Chondrocyte (in vitro differentiated cells): ENCODE data around the gene CYP4F3. TPM values are rescaled to one million over a fixed set of nuclear protein-coding genes. Genes with fewer than 3 reads are reported as not detected.

Source experiments
- DNase-seq: peaks from one replicate; pipeline ENCODE4 v3.0.0; 2021; ENCODE audit warnings: mixed read lengths, low spot score
- H3K27ac Mint-ChIP-seq: one replicate; pipeline ENCODE4 v1.8.0; 2021; ENCODE audit warnings: mild to moderate bottlenecking, moderate library complexity, mixed read lengths; ENCODE audit not compliant: unreplicated experiment
- H3K27me3 Mint-ChIP-seq: 2 replicates; pipeline ENCODE4 v1.8.0; 2021; ENCODE audit warnings: low read depth, mixed read lengths
- H3K36me3 Mint-ChIP-seq: 2 replicates; pipeline ENCODE4 v1.8.0; 2021; ENCODE audit warnings: low read depth, mixed read lengths
- H3K4me1 Mint-ChIP-seq: 2 replicates; pipeline ENCODE4 v1.8.0; 2021; ENCODE audit warnings: low read depth, mild to moderate bottlenecking, mixed read lengths
- H3K4me3 Mint-ChIP-seq: one replicate; pipeline ENCODE4 v1.8.0; 2021; ENCODE audit warnings: mild to moderate bottlenecking, moderate library complexity, mixed read lengths; ENCODE audit not compliant: unreplicated experiment
- H3K9me3 Mint-ChIP-seq: 2 replicates; pipeline ENCODE4 v1.8.0; 2021; ENCODE audit warnings: low read depth, mixed read lengths
- total RNA-seq: library from RNA; stranded (reverse); gene quantifications from 3 replicates; pipeline ENCODE4 v1.2.1, GENCODE V29; 2021
- TF ChIP-seq, protein P1 (sequence below): fragments of 200-600 bp; sonication (generic); IDR thresholded peaks from 2 replicates; pipeline ENCODE4 v1.5.0; 2021; ENCODE audit warnings: antibody characterized with exemption, mild to moderate bottlenecking, moderate library complexity

CYP4F3 gene
- total RNA-seq, 1 donor from 2014 or later, result not detected

DNA sequence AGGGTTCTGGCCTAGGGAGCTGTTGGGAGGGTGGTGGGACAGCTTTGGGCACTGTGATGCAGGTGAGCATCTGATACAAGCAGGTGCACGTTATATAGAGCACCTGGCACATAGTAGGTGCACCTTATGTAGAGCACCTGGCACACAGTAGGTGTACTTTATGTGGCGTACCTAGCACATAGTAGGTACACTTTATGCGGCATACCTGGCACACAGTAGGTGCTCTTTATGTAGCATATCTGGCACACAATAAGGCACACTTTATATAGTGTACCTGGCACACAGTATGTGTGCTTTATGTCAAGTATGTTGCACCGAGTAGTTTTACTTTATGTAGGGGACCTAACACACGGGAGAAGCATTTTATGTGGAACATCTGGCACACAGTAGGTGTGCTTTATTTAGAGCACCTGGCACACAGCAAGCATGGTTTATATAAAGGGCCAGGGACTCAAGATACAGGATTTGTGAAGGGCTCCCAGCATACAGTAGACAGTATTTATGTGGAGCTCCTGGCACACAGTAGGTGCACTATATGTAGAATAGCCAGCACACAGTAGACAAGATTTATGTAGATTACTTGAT is 30.6 kb downstream of the CYP4F3 start:
- Mint-ChIP-seq H3K36me3 (no peaks in the 10 kb centered on the region), H3K4me1 (no peaks in the 10 kb centered on the region), H3K27me3 (no peaks in the 10 kb centered on the region), H3K9me3 (peaks cover 6% of the 10 kb centered on the region), H3K4me3 (no peak overlapping the region), H3K27ac (no peak overlapping the region)
- DNase-seq, result no peak
- TF ChIP-seq, protein P1, sequence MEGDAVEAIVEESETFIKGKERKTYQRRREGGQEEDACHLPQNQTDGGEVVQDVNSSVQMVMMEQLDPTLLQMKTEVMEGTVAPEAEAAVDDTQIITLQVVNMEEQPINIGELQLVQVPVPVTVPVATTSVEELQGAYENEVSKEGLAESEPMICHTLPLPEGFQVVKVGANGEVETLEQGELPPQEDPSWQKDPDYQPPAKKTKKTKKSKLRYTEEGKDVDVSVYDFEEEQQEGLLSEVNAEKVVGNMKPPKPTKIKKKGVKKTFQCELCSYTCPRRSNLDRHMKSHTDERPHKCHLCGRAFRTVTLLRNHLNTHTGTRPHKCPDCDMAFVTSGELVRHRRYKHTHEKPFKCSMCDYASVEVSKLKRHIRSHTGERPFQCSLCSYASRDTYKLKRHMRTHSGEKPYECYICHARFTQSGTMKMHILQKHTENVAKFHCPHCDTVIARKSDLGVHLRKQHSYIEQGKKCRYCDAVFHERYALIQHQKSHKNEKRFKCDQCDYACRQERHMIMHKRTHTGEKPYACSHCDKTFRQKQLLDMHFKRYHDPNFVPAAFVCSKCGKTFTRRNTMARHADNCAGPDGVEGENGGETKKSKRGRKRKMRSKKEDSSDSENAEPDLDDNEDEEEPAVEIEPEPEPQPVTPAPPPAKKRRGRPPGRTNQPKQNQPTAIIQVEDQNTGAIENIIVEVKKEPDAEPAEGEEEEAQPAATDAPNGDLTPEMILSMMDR, result no peak

DNA sequence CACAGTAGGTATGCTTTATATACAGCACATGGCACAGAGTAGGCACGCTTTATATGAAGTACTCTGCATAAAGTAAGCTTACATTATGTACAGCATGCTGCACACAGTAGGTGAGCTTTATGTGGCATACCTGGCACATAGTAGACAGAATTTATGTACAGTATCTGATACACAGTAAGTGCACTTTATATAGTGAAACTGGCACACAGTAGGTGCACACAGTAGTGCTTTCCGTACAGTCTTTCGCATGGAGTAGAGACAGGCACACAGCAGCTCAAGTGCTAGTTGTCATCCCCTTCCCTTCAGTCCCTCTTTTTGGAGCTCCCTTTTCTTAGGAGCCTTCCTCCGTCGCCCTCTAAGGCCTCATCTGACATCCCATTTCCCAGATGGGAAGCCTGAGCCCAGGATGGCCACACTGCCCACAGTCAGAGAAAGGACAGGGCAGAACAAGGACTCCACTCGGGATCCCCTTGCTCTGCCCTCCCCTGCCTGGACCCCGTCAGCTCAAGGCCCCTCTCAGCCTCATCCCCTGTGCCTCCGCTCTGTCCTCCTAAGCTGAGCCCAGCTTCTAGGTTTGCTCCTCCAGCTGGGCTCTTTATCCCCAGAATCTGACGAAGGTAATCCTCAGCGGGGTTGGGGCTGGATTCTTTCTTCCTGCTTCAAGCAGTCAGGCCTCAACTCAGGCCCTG is 31.3 kb downstream of the CYP4F3 start:
- Mint-ChIP-seq H3K36me3 (no peaks in the 10 kb centered on the region), H3K27me3 (no peaks in the 10 kb centered on the region), H3K27ac (no peak overlapping the region), H3K4me1 (no peaks in the 10 kb centered on the region), H3K4me3 (no peak overlapping the region), H3K9me3 (peaks cover 6% of the 10 kb centered on the region)
- no peak for DNase-seq
- TF ChIP-seq, protein P1, result no peak

DNA sequence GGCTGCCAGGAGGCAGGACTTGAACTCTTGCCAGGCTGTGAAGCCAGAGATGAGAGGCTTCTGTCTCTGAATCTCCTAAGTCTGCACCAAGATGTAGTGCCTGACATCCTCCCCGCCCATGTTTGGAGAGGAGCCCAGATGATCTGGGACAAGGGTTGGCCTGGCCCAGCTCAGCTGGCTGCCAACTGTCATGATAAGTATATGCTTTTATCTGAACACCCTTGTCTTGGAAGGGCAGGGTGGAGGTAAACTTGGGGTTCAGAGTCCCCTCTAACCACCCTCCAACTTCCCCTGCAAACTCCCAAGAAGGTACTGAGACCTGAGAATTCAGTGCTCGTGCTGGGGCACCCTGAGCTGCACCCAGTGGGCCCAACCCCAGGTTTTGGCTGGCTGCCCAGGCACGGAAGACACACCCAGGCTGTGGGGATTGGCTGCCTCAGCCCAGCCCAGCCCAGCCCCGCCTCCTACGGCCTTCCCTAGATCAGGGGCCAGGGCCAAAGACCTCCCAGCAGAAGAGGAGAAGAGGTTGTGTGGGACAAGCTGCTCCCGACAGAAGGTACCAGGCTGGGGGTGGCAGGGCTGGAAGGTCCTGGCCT is 32.0 kb downstream of the CYP4F3 start, which contains the start of gene CYP4F12:
Gene CYP4F12, plus strand, starts transcription at position 508 of the 596 bp plus-strand sequence. CDS start 443 bp downstream, outside the sequence.
- TF ChIP-seq, protein P1, result no peak
- Mint-ChIP-seq H3K4me3 (no peak within 1 kb of the TSS), H3K4me1 (no peaks in the 10 kb centered on the region), H3K36me3 (no peaks in the 10 kb centered on the region), H3K9me3 (peaks cover 6% of the 10 kb centered on the region), H3K27me3 (no peaks in the 10 kb centered on the region), H3K27ac (no peak within 1 kb of the TSS)
- DNase-seq, result no peak

DNA sequence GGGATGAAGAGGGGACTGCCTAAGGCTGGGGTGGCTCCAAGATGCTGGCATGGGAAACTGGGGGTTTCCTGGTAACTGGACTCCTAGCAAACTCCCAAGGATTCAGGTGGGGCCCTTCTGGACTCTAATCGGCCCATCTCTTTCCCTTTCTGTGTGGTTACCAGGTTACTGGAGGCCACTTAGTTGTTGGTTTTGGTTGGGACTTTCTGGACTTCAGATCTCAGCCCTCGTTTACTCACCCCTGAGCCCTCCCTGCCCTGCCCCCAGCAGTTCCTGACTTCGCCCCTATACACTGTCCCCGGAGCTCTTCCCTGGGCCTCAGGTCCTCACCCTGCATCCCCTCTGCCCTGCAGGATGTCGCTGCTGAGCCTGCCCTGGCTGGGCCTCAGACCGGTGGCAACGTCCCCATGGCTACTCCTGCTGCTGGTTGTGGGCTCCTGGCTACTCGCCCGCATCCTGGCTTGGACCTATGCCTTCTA is 32.5 kb downstream of the CYP4F3 start:
- Mint-ChIP-seq H3K4me3 (no peak overlapping the region), H3K27me3 (no peaks in the 10 kb centered on the region), H3K9me3 (peaks cover 10% of the 10 kb centered on the region), H3K27ac (no peak overlapping the region), H3K36me3 (no peaks in the 10 kb centered on the region), H3K4me1 (no peaks in the 10 kb centered on the region)
- TF ChIP-seq, protein P1, result no peak
- no peak for DNase-seq

DNA sequence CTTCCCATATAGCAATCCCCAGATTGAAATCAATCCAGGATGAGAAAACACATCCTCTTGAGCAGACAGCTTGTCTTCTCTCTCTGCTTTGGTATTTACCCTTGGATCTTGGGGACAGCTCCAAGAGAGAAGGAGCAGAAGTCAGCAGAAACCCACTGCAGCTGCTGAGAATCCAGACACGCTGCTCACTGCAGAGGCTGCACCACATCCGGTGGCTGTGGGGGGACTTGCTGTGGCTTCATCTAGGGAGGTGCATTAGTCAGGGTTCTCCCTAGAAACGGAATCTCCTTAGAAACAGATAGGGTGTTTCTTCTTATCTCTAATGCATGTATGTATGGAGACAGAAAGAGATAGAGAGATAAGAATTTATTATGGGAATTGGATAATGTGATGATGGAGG is 34.9 kb downstream of the CYP4F3 start:
- DNase-seq, result no peak
- Mint-ChIP-seq H3K4me3 (no peak overlapping the region), H3K27me3 (no peaks in the 10 kb centered on the region), H3K9me3 (peaks cover 22% of the 10 kb centered on the region), H3K4me1 (no peaks in the 10 kb centered on the region), H3K36me3 (no peaks in the 10 kb centered on the region), H3K27ac (no peak overlapping the region)
- TF ChIP-seq, protein P1, result no peak
